Measurements from ENCODE around the gene SLC7A9. TPM values are rescaled to one million over a fixed set of nuclear protein-coding genes. Genes with fewer than 3 reads are reported as not detected.

SLC7A9 gene
- total RNA-seq, 1 experiment from 2014 or later = 0.11 TPM

GRCh38 chr19:32810452-32810851 lies 59.1 kb downstream of the SLC7A9 start (continued):
- no peak for TF ChIP-seq ZNF263 (CRISPR knock-in tag; IDR thresholded peaks at IDR 0.05; ENCODE audit: low read depth)
- no peak for TF ChIP-seq ARID4B (CRISPR knock-in tag; IDR thresholded peaks at IDR 0.05; ENCODE audit: borderline replicate concordance)
- TF ChIP-seq E2F5 (CRISPR knock-in tag; IDR thresholded peaks at IDR 0.05) = no peak

GRCh38 chr19:32809754-32810153 lies 59.8 kb downstream of the SLC7A9 start:
- TF ChIP-seq MLX (CRISPR knock-in tag; IDR thresholded peaks at IDR 0.05) = no peak
- no peak for TF ChIP-seq ZNF263 (CRISPR knock-in tag; IDR thresholded peaks at IDR 0.05; ENCODE audit: low read depth)
- TF ChIP-seq SMAD4 (CRISPR knock-in tag; IDR thresholded peaks at IDR 0.05) = no peak
- no peak for TF ChIP-seq PREB (CRISPR knock-in tag; IDR thresholded peaks at IDR 0.05; ENCODE audit: borderline replicate concordance)
- no peak for TF ChIP-seq E2F1 (CRISPR knock-in tag; IDR thresholded peaks at IDR 0.05)
- no peak for TF ChIP-seq AR (CRISPR knock-in tag; IDR thresholded peaks at IDR 0.05)
- no peak for TF ChIP-seq RELA (CRISPR knock-in tag; IDR thresholded peaks at IDR 0.05; ENCODE audit: borderline replicate concordance)
- TF ChIP-seq ZBTB21 (CRISPR knock-in tag; IDR thresholded peaks at IDR 0.05; ENCODE audit: borderline replicate concordance) = no peak
- no peak for TF ChIP-seq IRF2 (CRISPR knock-in tag; IDR thresholded peaks at IDR 0.05; ENCODE audit: borderline replicate concordance, low read depth)
- no peak for TF ChIP-seq SP1 (CRISPR knock-in tag; conservative IDR thresholded peaks at IDR 0.05)
- DNase-seq (ENCODE audit: low spot score) = no peak
- ChIA-PET CTCF (no interaction called here), POLR2A (no interaction called here)
- Mint-ChIP-seq H3K4me3 (no peak overlapping the region), H3K9me3 (no peaks in the 10 kb centered on the region), H3K27ac (no peak overlapping the region), H3K4me1 (peaks cover 11% of the 10 kb centered on the region), H3K36me3 (no peaks in the 10 kb centered on the region), H3K27me3 (ENCODE audit: low read depth) (no peaks in the 10 kb centered on the region; the same call in 1 of the 2 replicates)
- no peak for ATAC-seq

Data from WTC11 (cell line).